Memory B cell (primary cell): ENCODE results near the gene PTH2.
"Not testable (repeated sequence)": the region's sequence is repeated elsewhere in the genome, so short reads cannot be mapped to it uniquely, and the experiment has no call there.

Experiments
- ATAC-seq: fragments of 150-1000 bp; cut with Tn5 transposase; 2 replicates; pipeline ENCODE4 v1.10.0; 2021; ENCODE audit warnings: low read depth, mild to moderate bottlenecking, moderate library complexity
- DNase-seq, 2 donors: peaks; one replicate each; pipeline ENCODE4 v3.0.0; 2022; ENCODE audit warnings: low spot score in 2 of 2
- H3K27ac Mint-ChIP-seq: one replicate; pipeline ENCODE4 v1.8.0; 2022; ENCODE audit warnings: mild to moderate bottlenecking, moderate library complexity, mixed read lengths
- H3K27me3 Mint-ChIP-seq: one replicate; pipeline ENCODE4 v1.8.0; 2022; ENCODE audit warnings: mixed read lengths
- H3K36me3 Mint-ChIP-seq: one replicate; pipeline ENCODE4 v1.8.0; 2022; ENCODE audit warnings: mild to moderate bottlenecking, mixed read lengths
- H3K4me1 Mint-ChIP-seq: one replicate; pipeline ENCODE4 v1.8.0; 2022; ENCODE audit warnings: mixed read lengths
- H3K4me3 Mint-ChIP-seq: one replicate; pipeline ENCODE4 v1.8.0; 2022; ENCODE audit warnings: mild to moderate bottlenecking, moderate library complexity, mixed read lengths
- H3K9me3 Mint-ChIP-seq: one replicate; pipeline ENCODE4 v1.8.0; 2022; ENCODE audit warnings: mixed read lengths

Gene PTH2

DNA sequence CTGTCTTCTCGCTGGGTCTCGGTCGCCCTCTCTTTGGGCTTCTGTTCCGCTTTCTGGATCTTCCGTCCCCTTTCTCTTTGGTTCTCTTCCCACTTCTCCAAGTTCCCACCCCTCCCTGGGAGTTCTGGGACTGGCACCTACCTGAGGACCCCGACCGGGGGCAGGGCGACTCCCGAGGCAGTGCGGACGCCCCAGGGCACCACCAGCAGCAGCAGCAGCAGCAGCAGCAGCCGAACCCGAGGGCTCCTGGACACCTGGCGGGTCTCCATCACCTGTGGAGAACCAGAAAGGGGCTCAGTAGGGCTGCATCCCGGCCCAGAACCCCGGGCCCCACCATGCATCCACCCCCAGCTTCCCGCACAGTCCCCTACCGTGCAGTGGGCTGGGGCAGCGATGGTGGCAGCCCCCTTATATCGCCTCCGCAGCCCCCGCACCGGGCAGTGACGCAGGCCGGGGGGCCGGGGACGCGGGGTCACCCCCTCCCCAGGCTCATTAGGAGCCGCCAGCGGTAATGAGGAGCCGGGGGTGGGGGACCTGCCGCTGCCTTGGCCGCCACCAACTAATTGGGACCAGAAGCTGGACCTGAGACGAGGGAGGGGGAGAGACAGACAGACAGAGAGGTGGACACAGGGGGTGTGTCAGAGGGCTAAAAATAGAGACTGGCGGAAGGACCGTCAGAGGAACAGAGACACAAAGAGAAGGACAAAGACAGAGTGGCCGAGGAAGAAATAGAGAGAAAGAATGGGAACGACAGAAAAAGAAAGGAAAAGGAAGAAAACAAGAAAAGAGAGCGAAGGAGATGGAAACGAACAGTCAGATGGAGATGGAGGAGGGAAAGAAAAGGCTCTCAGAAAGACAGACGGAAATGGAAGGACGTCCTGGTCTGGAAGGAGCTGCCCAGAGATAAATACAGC is at the start of gene PTH2:
PTH2 (minus strand) TSS at position 371 of the 914 bp plus-strand sequence; CDS start at position 269, 102 bp downstream.
- ATAC-seq (peak; percentile 34), DNase-seq (no peak)
- Mint-ChIP-seq H3K4me3 (peak within 1 kb of the TSS; percentile 75), H3K4me1 (peaks cover 41% of the 10 kb centered on the region), H3K27ac (no peak within 1 kb of the TSS), H3K27me3 (peaks cover 63% of the 10 kb centered on the region), H3K9me3 (no peaks in the 10 kb centered on the region), H3K36me3 (peaks cover 4% of the 10 kb centered on the region)

- peaks cover 3% of the 10 kb centered on the region for H3K36me3 Mint-ChIP-seq
- no peak overlapping the region for H3K4me3 Mint-ChIP-seq
- peak overlapping the region; percentile 94 for H3K27ac Mint-ChIP-seq
- no peak for ATAC-seq
- H3K4me1 Mint-ChIP-seq, result peaks cover 36% of the 10 kb centered on the region
- no peaks in the 10 kb centered on the region for H3K27me3 Mint-ChIP-seq
- DNase-seq, result no peak
- H3K9me3 Mint-ChIP-seq, result peaks cover 3% of the 10 kb centered on the region
Measured at GRCh38 chr19:49472936-49473335, 49.7 kb upstream of the PTH2 start.

- Mint-ChIP-seq H3K27me3 (no peaks in the 10 kb centered on the region), H3K9me3 (peaks cover 3% of the 10 kb centered on the region), H3K27ac (peak overlapping the region; percentile 100), H3K4me1 (peaks cover 29% of the 10 kb centered on the region), H3K4me3 (peak overlapping the region; percentile 11), H3K36me3 (peaks cover 6% of the 10 kb centered on the region)
- ATAC-seq (no peak), DNase-seq (no peak)
Measured at GRCh38 chr19:49470615-49470978, 47.4 kb upstream of the PTH2 start.

- peak; percentile 50 for ATAC-seq
- Mint-ChIP-seq H3K27ac (peak overlapping the region; percentile 100), H3K27me3 (no peaks in the 10 kb centered on the region), H3K36me3 (peaks cover 8% of the 10 kb centered on the region), H3K9me3 (peaks cover 3% of the 10 kb centered on the region), H3K4me1 (peaks cover 25% of the 10 kb centered on the region), H3K4me3 (peak overlapping the region; percentile 47)
- DNase-seq, result peak; percentile 79 to 82
Measured at GRCh38 chr19:49469828-49470614, 46.8 kb upstream of the PTH2 start.

- H3K27me3 Mint-ChIP-seq, result no peaks in the 10 kb centered on the region
- peak overlapping the region; percentile 100 for H3K27ac Mint-ChIP-seq
- peak; percentile 80 to 93 for DNase-seq
- H3K4me3 Mint-ChIP-seq, result peak overlapping the region; percentile 89
- peaks cover 15% of the 10 kb centered on the region for H3K36me3 Mint-ChIP-seq
- H3K9me3 Mint-ChIP-seq, result peaks cover 3% of the 10 kb centered on the region
- peak; percentile 81 for ATAC-seq
- H3K4me1 Mint-ChIP-seq, result peaks cover 15% of the 10 kb centered on the region
Measured at GRCh38 chr19:49468746-49469447, 45.7 kb upstream of the PTH2 start.

DNA sequence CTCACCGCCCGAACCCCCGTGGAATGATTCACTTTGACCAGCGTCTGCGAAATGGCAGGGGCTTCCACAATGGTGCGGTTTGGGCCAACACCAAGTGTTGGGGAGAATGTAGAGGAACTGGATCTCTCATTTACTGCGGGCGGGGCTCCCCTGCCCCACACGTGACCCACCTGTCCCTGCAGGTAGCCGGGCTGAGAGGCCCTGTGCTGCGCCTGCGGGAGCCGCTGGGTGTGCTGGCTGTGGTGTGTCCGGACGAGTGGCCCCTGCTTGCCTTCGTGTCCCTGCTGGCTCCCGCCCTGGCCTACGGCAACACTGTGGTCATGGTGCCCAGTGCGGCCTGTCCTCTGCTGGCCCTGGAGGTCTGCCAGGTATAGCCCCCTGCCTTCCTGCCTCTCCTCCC is 45.0 kb upstream of the PTH2 start:
- H3K9me3 Mint-ChIP-seq, result peaks cover 3% of the 10 kb centered on the region
- H3K27me3 Mint-ChIP-seq, result no peaks in the 10 kb centered on the region
- peaks cover 15% of the 10 kb centered on the region for H3K4me1 Mint-ChIP-seq
- no peak overlapping the region for H3K4me3 Mint-ChIP-seq
- DNase-seq (no peak), ATAC-seq (no peak)
- H3K36me3 Mint-ChIP-seq, result peaks cover 15% of the 10 kb centered on the region
- peak overlapping the region; percentile 100 for H3K27ac Mint-ChIP-seq

DNA sequence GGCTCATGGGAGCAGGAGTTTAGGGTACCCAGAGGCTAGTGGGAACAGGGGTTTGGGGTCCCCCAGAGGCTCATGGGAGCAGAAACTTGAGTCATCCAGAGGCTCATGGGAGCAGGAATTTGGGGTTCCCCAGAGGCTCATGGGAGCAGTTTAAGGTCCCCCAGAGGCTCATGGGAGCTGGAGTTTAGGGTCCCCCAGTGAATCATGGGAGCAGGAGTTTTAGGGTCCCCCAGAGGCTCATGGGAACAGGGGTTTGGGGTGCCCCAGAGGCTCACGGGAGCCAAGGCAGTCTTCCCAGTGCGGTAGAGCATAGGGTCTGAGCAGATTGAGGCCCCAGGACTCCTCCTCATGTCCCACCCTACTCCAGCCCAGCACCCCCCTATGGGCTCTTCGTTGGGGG is 42.1 kb upstream of the PTH2 start:
- peaks cover 9% of the 10 kb centered on the region for H3K4me1 Mint-ChIP-seq
- no peaks in the 10 kb centered on the region for H3K27me3 Mint-ChIP-seq
- peaks cover 3% of the 10 kb centered on the region for H3K9me3 Mint-ChIP-seq
- DNase-seq, result no peak
- H3K36me3 Mint-ChIP-seq, result peaks cover 16% of the 10 kb centered on the region
- no peak for ATAC-seq
- no peak overlapping the region for H3K4me3 Mint-ChIP-seq
- peak overlapping the region; percentile 76 for H3K27ac Mint-ChIP-seq

DNA sequence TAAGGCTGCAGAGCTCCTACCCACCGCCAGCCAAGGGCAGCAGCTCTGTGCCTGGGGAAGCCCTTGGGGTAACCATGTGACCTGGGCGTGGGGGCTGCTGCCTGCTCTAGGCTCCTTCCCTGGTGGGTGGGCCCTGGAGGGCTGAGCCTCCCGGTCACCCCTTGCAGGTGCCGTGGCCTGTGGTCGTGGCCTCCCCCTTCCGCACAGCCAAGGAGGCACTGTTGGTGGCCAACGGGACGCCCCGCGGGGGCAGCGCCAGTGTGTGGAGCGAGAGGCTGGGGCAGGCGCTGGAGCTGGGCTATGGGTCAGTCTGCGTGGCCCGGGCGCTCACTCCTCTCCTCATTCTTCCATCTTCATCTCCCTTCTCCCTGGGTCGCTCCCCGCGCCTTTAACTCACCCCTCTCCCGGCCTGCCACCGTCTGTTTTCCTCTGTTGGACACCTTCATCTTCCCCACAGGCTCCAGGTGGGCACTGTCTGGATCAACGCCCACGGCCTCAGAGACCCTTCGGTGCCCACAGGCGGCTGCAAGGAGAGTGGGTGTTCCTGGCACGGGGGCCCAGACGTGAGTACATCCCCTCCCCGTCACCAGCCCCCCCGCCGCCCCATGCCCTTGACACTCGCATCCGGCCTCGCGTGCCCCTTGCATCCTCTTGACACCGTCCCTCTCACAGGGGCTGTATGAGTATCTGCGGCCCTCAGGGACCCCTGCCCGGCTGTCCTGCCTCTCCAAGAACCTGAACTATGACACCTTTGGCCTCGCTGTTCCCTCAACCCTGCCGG is 40.9 kb upstream of the PTH2 start:
- Mint-ChIP-seq H3K9me3 (peaks cover 3% of the 10 kb centered on the region), H3K4me3 (no peak overlapping the region), H3K4me1 (peaks cover 4% of the 10 kb centered on the region)

GRCh38 chr19:49462492-49462891 is 39.3 kb upstream of the PTH2 start:
- H3K36me3 Mint-ChIP-seq, result peaks cover 17% of the 10 kb centered on the region
- no peak overlapping the region for H3K27ac Mint-ChIP-seq
- no peaks in the 10 kb centered on the region for H3K4me1 Mint-ChIP-seq

More for the DNA sequence above, 40.9 kb upstream of the PTH2 start:
- ATAC-seq, result no peak
- Mint-ChIP-seq H3K36me3 (peaks cover 20% of the 10 kb centered on the region), H3K27me3 (no peaks in the 10 kb centered on the region), H3K27ac (peak overlapping the region; percentile 82)
- no peak for DNase-seq

GRCh38 chr19:49461656-49462055 is 38.4 kb upstream of the PTH2 start:
- H3K27me3 Mint-ChIP-seq, result no peaks in the 10 kb centered on the region
- no peak for ATAC-seq
- no peak for DNase-seq
- no peak overlapping the region for H3K4me3 Mint-ChIP-seq
- no peak overlapping the region for H3K27ac Mint-ChIP-seq
- H3K4me1 Mint-ChIP-seq, result peaks cover 3% of the 10 kb centered on the region
- H3K36me3 Mint-ChIP-seq, result peaks cover 20% of the 10 kb centered on the region
- no peaks in the 10 kb centered on the region for H3K9me3 Mint-ChIP-seq

More at GRCh38 chr19:49462492-49462891, 39.3 kb upstream of the PTH2 start:
- ATAC-seq, result no peak
- Mint-ChIP-seq H3K9me3 (no peaks in the 10 kb centered on the region), H3K4me3 (no peak overlapping the region), H3K27me3 (no peaks in the 10 kb centered on the region)
- DNase-seq, result no peak

GRCh38 chr19:49461130-49461529 is 37.9 kb upstream of the PTH2 start:
- H3K9me3 Mint-ChIP-seq, DNase-seq, H3K4me3 Mint-ChIP-seq, H3K27me3 Mint-ChIP-seq, H3K4me1 Mint-ChIP-seq, ATAC-seq, H3K27ac Mint-ChIP-seq: not testable (repeated sequence)
- peaks cover 21% of the 10 kb centered on the region for H3K36me3 Mint-ChIP-seq

GRCh38 chr19:49459388-49459787 is 36.1 kb upstream of the PTH2 start:
- no peaks in the 10 kb centered on the region for H3K27me3 Mint-ChIP-seq
- ATAC-seq, result no peak
- no peaks in the 10 kb centered on the region for H3K9me3 Mint-ChIP-seq
- H3K4me1 Mint-ChIP-seq, result peaks cover 3% of the 10 kb centered on the region
- H3K36me3 Mint-ChIP-seq, result peaks cover 15% of the 10 kb centered on the region
- no peak for DNase-seq
- no peak overlapping the region for H3K27ac Mint-ChIP-seq
- no peak overlapping the region for H3K4me3 Mint-ChIP-seq

DNA sequence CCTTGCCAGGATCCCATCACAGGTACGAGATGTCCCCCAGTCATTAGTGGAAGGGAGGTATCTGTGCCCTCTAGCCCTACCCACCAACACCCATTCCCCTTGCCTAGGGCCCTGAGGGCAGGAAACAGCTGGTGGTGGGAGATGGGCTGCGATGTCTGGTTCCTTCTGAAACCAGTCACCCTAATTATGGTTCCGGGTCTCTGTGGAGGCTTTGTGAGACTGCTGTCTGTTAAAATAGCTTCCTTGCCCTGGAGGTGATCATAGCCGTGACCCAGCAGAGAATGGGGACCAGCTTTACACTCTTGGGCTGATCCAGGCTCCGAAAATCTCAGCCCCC is 35.3 kb upstream of the PTH2 start:
- H3K9me3 Mint-ChIP-seq, result no peaks in the 10 kb centered on the region
- no peaks in the 10 kb centered on the region for H3K27me3 Mint-ChIP-seq
- no peak overlapping the region for H3K27ac Mint-ChIP-seq
- H3K36me3 Mint-ChIP-seq, result peaks cover 12% of the 10 kb centered on the region
- H3K4me1 Mint-ChIP-seq, result peaks cover 7% of the 10 kb centered on the region
- DNase-seq (no peak), ATAC-seq (no peak)
- no peak overlapping the region for H3K4me3 Mint-ChIP-seq
